ENCODE measurements around the gene ARVCF. TPM values are rescaled to one million over a fixed set of nuclear protein-coding genes. Genes with fewer than 3 reads are reported as not detected.
A peak's percentile ranks its signal among the peaks of the same experiment; 100 is the strongest.

The ARVCF gene
- total and polyA plus RNA-seq, 9 of the 15 experiments (the other 6 are each of a cell fraction or from before 2014, with no cell fraction given), result 0.03 to 97.4 (median 15.6) TPM

DNA sequence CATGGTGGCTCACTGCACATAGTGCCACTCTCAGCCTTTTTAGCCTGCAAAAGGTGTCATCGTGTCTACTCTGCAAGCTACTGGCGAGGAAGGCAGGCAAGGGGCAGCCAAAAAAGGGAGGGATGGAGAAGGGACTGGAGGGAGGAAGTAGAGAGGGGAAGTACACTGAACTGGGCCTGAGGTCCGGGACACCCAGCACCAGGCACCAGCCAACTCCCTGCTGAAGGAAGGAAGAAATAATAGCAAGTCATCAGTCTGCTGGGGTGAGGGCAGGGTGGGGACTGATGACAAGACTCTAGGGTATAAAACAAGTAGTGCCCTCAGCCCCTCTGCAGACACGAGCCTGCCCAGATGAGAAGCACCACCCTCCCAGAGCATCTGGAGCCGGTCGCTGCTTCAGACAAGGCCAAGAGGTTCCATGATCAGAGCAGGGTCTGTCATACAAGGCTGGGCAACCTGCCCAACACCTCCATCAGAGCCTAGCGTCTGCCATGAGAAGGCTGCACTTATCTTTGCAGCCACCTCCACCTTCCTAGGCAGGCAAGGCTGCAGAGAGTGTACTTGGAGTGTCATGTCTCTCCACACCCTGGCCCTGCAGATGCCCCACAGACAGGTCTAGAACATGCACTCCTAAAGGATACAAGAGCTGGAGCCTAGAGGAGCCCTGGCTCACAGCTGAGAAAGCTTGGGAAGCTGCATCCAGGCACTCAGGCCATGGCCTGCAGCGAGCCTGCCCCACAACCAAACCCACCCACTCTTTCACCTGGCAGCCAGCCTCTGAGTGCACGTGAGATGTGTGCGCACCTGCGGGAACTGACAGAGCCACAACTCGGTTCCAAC is 84.0 kb downstream of the ARVCF start (continued):
- TF ChIP-seq ZNF655 (CRISPR knock-in tag; IDR thresholded peaks at IDR 0.05), result no peak
- TF ChIP-seq GATAD2B (IDR thresholded peaks at IDR 0.05; ENCODE audit: borderline replicate concordance), result no peak
- no peak for TF ChIP-seq CBX8 (IDR thresholded peaks at IDR 0.05; ENCODE audit: borderline replicate concordance, extremely low read depth, low read depth, low read length, poor library complexity, severe bottlenecking)
- peak; percentile 70; the same call in 1 of the 2 replicates for TF ChIP-seq POLR2AphosphoS2 (IDR thresholded peaks at IDR 0.05; ENCODE audit: low read length)
- 0 out of 2 replicates have a peak, but pooled peaks have one; percentile 14 for TF ChIP-seq MAFK (IDR thresholded peaks at IDR 0.05; ENCODE audit: low read length)
- no peak for TF ChIP-seq ELF1 (tag; IDR thresholded peaks at IDR 0.05)
- no peak for TF ChIP-seq CSDE1 (IDR thresholded peaks at IDR 0.05)
- peak; percentile 28; the same call in 1 of the 2 replicates for TF ChIP-seq ZBTB7A (IDR thresholded peaks at IDR 0.05; ENCODE audit: borderline replicate concordance, control insufficient read depth, low read depth, low read length)
- TF ChIP-seq ZKSCAN1 (IDR thresholded peaks at IDR 0.05; ENCODE audit: low read depth, low read length), result 0 out of 2 replicates have a peak, but pooled peaks have one; percentile 12
- 0 out of 2 replicates have a peak, but pooled peaks have one; percentile 22 for TF ChIP-seq MYC (IDR thresholded peaks at IDR 0.05; ENCODE audit: low read depth, low read length)
- 0 out of 2 replicates have a peak, but pooled peaks have one; percentile 63 for TF ChIP-seq MYC (CRISPR knock-in tag; IDR thresholded peaks at IDR 0.05; ENCODE audit: borderline replicate concordance, low read depth)
- TF ChIP-seq IRF2 (CRISPR knock-in tag; IDR thresholded peaks at IDR 0.05), result no peak
- TF ChIP-seq SRSF7 (optimal IDR thresholded peaks at IDR 0.05; ENCODE audit: low read depth, low read length), result no peak
- TF ChIP-seq, protein P1, sequence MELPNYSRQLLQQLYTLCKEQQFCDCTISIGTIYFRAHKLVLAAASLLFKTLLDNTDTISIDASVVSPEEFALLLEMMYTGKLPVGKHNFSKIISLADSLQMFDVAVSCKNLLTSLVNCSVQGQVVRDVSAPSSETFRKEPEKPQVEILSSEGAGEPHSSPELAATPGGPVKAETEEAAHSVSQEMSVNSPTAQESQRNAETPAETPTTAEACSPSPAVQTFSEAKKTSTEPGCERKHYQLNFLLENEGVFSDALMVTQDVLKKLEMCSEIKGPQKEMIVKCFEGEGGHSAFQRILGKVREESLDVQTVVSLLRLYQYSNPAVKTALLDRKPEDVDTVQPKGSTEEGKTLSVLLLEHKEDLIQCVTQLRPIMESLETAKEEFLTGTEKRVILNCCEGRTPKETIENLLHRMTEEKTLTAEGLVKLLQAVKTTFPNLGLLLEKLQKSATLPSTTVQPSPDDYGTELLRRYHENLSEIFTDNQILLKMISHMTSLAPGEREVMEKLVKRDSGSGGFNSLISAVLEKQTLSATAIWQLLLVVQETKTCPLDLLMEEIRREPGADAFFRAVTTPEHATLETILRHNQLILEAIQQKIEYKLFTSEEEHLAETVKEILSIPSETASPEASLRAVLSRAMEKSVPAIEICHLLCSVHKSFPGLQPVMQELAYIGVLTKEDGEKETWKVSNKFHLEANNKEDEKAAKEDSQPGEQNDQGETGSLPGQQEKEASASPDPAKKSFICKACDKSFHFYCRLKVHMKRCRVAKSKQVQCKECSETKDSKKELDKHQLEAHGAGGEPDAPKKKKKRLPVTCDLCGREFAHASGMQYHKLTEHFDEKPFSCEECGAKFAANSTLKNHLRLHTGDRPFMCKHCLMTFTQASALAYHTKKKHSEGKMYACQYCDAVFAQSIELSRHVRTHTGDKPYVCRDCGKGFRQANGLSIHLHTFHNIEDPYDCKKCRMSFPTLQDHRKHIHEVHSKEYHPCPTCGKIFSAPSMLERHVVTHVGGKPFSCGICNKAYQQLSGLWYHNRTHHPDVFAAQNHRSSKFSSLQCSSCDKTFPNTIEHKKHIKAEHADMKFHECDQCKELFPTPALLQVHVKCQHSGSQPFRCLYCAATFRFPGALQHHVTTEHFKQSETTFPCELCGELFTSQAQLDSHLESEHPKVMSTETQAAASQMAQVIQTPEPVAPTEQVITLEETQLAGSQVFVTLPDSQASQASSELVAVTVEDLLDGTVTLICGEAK (IDR thresholded peaks at IDR 0.05), result no peak
- TF ChIP-seq, protein P1 (CRISPR knock-in tag; IDR thresholded peaks at IDR 0.05), result 0 out of 2 replicates have a peak, but pooled peaks have one; percentile 40
- TF ChIP-seq L3MBTL2 (IDR thresholded peaks at IDR 0.05), result no peak
- TF ChIP-seq DIDO1 (tag; IDR thresholded peaks at IDR 0.05; ENCODE audit: low read depth), result no peak
- TF ChIP-seq PTRF (tag; IDR thresholded peaks at IDR 0.05), result no peak

Data from K562 (cell line).